GM23248 (cell line): ENCODE data around the gene TACSTD2. TPM values are rescaled to one million over a fixed set of nuclear protein-coding genes. Genes with fewer than 3 reads are reported as not detected.

ENCODE experiments used
- DNase-seq: peaks from one replicate; pipeline ENCODE4 v3.0.0-alpha.2; 2015
- H2AFZ ChIP-seq: fragments of 200-600 bp; sonication (generic); 2 replicates; pipeline ENCODE4 v1.6.1; 2016; ENCODE audit warnings: antibody characterized with exemption
- H3F3A ChIP-seq: fragments of 200-600 bp; sonication (generic); 2 replicates; pipeline ENCODE4 v1.6.1; 2016; ENCODE audit warnings: mild to moderate bottlenecking, antibody characterized with exemption, mixed run types; ENCODE audit not compliant: insufficient read depth
- H3K27ac ChIP-seq: fragments of 200-600 bp; sonication (generic); 2 replicates; pipeline ENCODE4 v1.5.1; 2016; ENCODE audit warnings: mild to moderate bottlenecking
- H3K27me3 ChIP-seq: fragments of 200-600 bp; sonication (generic); replicated peaks from 2 replicates; pipeline ENCODE4 v1.6.1; 2016; ENCODE audit warnings: mild to moderate bottlenecking; ENCODE audit not compliant: insufficient read depth
- H3K36me3 ChIP-seq: fragments of 200-600 bp; sonication (generic); 2 replicates; pipeline ENCODE4 v1.6.1; 2016; ENCODE audit warnings: low read depth, mild to moderate bottlenecking
- H3K4me1 ChIP-seq: fragments of 200-600 bp; sonication (generic); 2 replicates; pipeline ENCODE4 v1.6.1; 2016; ENCODE audit warnings: mild to moderate bottlenecking; ENCODE audit not compliant: insufficient read depth
- H3K4me2 ChIP-seq: fragments of 200-600 bp; sonication (generic); one replicate; pipeline ENCODE4 v1.6.1; 2016; ENCODE audit warnings: mild to moderate bottlenecking; ENCODE audit not compliant: unreplicated experiment
- H3K4me3 ChIP-seq: fragments of 200-600 bp; sonication (generic); 2 replicates; pipeline ENCODE4 v1.5.1; 2016; ENCODE audit warnings: mild to moderate bottlenecking
- H3K79me2 ChIP-seq: fragments of 200-600 bp; sonication (generic); 2 replicates; pipeline ENCODE4 v1.6.1; 2016; ENCODE audit warnings: mild to moderate bottlenecking; ENCODE audit not compliant: insufficient read depth
- H3K9ac ChIP-seq: fragments of 200-600 bp; sonication (generic); 2 replicates; pipeline ENCODE4 v1.6.1; 2016; ENCODE audit warnings: mild to moderate bottlenecking
- H3K9me2 ChIP-seq: fragments of 200-600 bp; sonication (generic); 2 replicates; pipeline ENCODE4 v1.6.1; 2016; ENCODE audit warnings: mixed run types, mild to moderate bottlenecking, moderate library complexity; ENCODE audit not compliant: insufficient read depth
- H3K9me3 ChIP-seq: fragments of 200-600 bp; sonication (generic); one replicate; pipeline ENCODE4 v1.6.1; 2017; ENCODE audit warnings: low read depth
- H4K20me1 ChIP-seq: fragments of 200-600 bp; sonication (generic); 2 replicates; pipeline ENCODE4 v1.6.0; 2016; ENCODE audit not compliant: insufficient read depth
- EZH2 ChIP-seq: fragments of 200-600 bp; sonication (generic); IDR thresholded peaks from 2 replicates; pipeline ENCODE4 v1.6.1; 2018; ENCODE audit warnings: antibody characterized with exemption, mild to moderate bottlenecking; ENCODE audit not compliant: insufficient read depth, poor library complexity, severe bottlenecking
- EZH2phosphoT487 ChIP-seq: fragments of 200-600 bp; sonication (generic); IDR thresholded peaks from 2 replicates; pipeline ENCODE4 v1.6.1; 2018; ENCODE audit warnings: antibody characterized with exemption, moderate library complexity, mild to moderate bottlenecking, low read depth; ENCODE audit not compliant: insufficient read depth
- WGBS, 2 experiments: methylation state at CpG; one replicate each; pipeline ENCODE4 v1.1.6; 2015 to 2017; ENCODE audit warnings: low lambda C conversion rate in 2 of 2, low coverage in 1 of 2; ENCODE audit errors: missing lambda C conversion rate in 2 of 2; 5-methylcytosine and 5-hydroxymethylcytosine counted together
- in situ Hi-C: fragments of 300-500 bp; cut with MboI; formaldehyde crosslinking; loops from 2 replicates; pipeline ENCODE4 v1.15.0; 2020
- polyA plus RNA-seq: library from polyadenylated mRNA; unstranded; fragments of >200 nt; fragmentation: Nextera tagmentation; extraction: Ambion mirVana; gene quantifications from 2 replicates; pipeline ENCODE4 v1.2.1, GENCODE V29; 2016
- total RNA-seq: library from RNA; depleted of rRNA; stranded (reverse); fragments of >200 nt; shearing (Covaris generic); gene quantifications from 2 replicates; pipeline ENCODE4 v1.2.3, GENCODE V29; 2014

The TACSTD2 gene
- total and polyA plus RNA-seq, 2 experiments from 2014 or later: 1.5 to 1.8 TPM

DNA sequence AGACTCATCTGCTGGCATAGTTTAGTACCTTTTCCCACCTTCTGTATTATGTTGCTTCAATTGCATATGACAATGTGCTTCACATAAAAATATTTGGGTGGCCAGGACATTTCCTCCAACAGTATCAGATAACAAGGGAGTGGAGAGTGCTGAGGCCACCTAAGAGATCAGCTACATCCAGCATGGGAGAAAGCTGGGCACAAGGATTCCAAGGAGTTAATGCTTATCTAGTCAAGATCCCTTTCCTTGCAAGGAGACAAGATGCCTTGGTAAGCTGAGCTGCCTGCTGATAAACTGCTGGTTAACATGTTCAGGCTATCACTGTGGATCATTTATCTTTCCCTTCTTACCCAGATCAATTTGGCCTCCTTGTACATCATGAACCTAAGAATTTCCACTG lies 5.4 kb downstream of the TACSTD2 start:
- H3K9ac ChIP-seq: no peak overlapping the region
- no peaks in the 10 kb centered on the region for H4K20me1 ChIP-seq
- no peaks in the 10 kb centered on the region for H3K4me1 ChIP-seq
- no peaks in the 10 kb centered on the region for H3K27me3 ChIP-seq
- no peak overlapping the region for H3K27ac ChIP-seq
- no peak for TF ChIP-seq EZH2phosphoT487
- no peak overlapping the region for H2AFZ ChIP-seq
- no peaks in the 10 kb centered on the region for H3K9me3 ChIP-seq
- no peaks in the 10 kb centered on the region for H3K79me2 ChIP-seq
- no peak overlapping the region for H3K4me3 ChIP-seq
- no peaks in the 10 kb centered on the region for H3K9me2 ChIP-seq
- no peaks in the 10 kb centered on the region for H3K36me3 ChIP-seq
- DNase-seq: no peak
- no peaks in the 10 kb centered on the region for H3F3A ChIP-seq
- no peak overlapping the region for H3K4me2 ChIP-seq
- in situ Hi-C loops: no loop called here

DNA sequence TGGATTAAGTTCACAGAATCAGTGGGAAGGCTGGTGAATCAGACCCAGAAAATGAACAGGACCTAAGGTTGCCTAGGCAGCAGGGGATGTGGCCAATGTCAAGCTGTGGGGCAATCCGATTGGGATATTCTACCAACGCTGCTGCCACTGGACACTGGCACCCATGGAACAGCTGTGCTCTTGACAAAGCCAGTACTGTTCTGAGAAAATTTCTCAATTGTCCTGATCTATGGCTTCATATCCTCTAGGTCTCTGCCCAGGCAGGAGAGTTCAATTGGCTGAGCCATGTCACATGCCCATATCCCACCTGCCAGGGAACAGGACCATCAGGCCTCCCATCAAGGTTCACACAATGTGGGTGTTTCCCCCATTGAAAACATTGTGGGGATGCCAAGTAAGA lies 6.2 kb downstream of the TACSTD2 start:
- no peak overlapping the region for H3K4me2 ChIP-seq
- H3K4me3 ChIP-seq: no peak overlapping the region
- H4K20me1 ChIP-seq: no peaks in the 10 kb centered on the region
- no peaks in the 10 kb centered on the region for H3F3A ChIP-seq
- in situ Hi-C loops: no loop called here
- H3K9me3 ChIP-seq: no peaks in the 10 kb centered on the region
- WGBS, 2 experiments: 9% methylated on average over 2 of the region's 2 CpGs
- H3K27me3 ChIP-seq: no peaks in the 10 kb centered on the region
- no peaks in the 10 kb centered on the region for H3K79me2 ChIP-seq
- no peak overlapping the region for H3K27ac ChIP-seq
- H3K9ac ChIP-seq: no peak overlapping the region
- H3K36me3 ChIP-seq: no peaks in the 10 kb centered on the region
- no peak for TF ChIP-seq EZH2phosphoT487
- TF ChIP-seq EZH2: no peak
- no peak overlapping the region for H2AFZ ChIP-seq
- no peaks in the 10 kb centered on the region for H3K9me2 ChIP-seq
- peak; percentile 31 for DNase-seq
- no peaks in the 10 kb centered on the region for H3K4me1 ChIP-seq

DNA sequence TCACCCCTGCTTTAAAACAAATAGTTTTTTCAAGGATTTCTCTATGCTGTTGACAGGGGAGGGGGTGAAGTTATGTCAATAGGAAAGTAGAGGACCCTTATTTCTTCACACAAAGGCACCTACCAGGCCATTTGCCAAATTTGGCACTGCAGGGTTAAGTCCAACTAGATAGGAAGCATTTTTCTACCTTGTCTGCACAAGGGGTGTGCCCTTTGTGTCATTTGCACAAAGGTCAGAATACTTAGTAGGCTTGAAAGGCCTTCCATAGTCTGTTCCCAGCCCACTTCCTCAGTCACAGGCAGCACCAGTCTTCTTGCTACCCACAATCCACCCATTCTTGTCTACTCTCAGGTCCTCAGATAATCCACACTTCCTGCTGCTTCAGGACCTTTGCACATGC lies 7.0 kb downstream of the TACSTD2 start:
- Histone ChIP-seq H3K9me3 (no peaks in the 10 kb centered on the region), H3K4me2 (no peak overlapping the region), H3K4me3 (no peak overlapping the region), H3K9me2 (no peaks in the 10 kb centered on the region), H3F3A (no peaks in the 10 kb centered on the region), H3K36me3 (no peaks in the 10 kb centered on the region), H3K27ac (no peak overlapping the region), H3K27me3 (no peaks in the 10 kb centered on the region), H3K9ac (no peak overlapping the region), H2AFZ (no peak overlapping the region), H4K20me1 (no peaks in the 10 kb centered on the region), H3K4me1 (no peaks in the 10 kb centered on the region), H3K79me2 (no peaks in the 10 kb centered on the region)
- TF ChIP-seq EZH2phosphoT487 (no peak), EZH2 (no peak)
- in situ Hi-C loops: no loop called here
- DNase-seq: no peak

DNA sequence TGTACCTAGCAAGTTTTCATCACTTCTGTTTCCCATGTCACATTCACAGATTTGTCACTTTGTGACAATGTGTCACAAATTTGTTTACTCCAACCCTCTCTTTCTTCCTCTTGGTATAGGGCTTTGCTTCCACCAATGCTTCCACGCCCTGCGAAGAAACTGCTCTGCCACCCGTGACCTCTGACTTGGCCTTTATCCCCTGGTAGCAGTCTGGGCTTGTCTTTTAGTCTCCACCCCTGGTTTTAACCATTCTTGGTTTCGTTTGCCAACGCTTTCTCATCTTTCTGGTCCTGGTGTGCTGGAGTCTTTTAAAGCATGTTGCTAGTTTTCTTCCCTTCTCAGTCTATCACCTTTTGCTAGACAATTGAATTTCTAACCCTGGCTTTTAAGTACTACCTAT lies 8.1 kb downstream of the TACSTD2 start:
- H4K20me1 ChIP-seq: no peaks in the 10 kb centered on the region
- in situ Hi-C loops: no loop called here
- WGBS, 2 experiments: 56 to 73% methylated on average over 5 of the region's 5 CpGs
- TF ChIP-seq EZH2 (no peak), EZH2phosphoT487 (no peak)
- H3K27ac ChIP-seq: no peak overlapping the region
- no peak overlapping the region for H3K9ac ChIP-seq
- no peak overlapping the region for H3K4me2 ChIP-seq
- no peaks in the 10 kb centered on the region for H3K27me3 ChIP-seq
- no peaks in the 10 kb centered on the region for H3F3A ChIP-seq
- no peaks in the 10 kb centered on the region for H3K79me2 ChIP-seq
- no peaks in the 10 kb centered on the region for H3K9me2 ChIP-seq
- H3K4me3 ChIP-seq: no peak overlapping the region
- no peak overlapping the region for H2AFZ ChIP-seq
- DNase-seq: no peak
- H3K36me3 ChIP-seq: no peaks in the 10 kb centered on the region
- no peaks in the 10 kb centered on the region for H3K9me3 ChIP-seq
- no peaks in the 10 kb centered on the region for H3K4me1 ChIP-seq

DNA sequence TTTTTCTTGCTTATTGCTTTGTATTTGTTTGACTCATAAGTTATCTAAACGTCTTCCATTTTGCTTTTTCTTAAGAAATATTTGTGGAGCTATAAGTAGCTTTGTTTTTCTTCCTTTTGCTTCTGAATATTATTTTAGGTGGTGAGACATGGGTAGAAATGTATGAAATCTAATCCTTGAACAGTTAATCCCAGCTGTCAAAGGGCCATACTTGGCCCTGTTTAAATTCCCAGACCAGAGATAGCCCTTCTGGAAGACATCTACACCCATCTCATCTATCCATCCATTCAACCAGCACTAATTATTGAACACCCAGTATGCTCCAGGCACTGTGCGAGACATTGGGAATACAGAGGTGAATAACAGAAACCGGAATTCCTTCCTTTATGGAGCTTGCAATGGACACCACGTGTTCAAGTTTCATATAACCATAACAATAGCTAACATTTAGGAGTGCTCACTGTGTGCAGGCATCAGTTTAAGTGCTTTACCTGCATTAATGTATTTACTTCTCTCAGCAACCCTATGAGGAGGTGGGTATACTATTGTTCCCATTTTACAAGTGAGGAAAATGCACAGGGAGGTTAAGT lies 8.7 kb downstream of the TACSTD2 start:
- Histone ChIP-seq H3K9me2 (no peaks in the 10 kb centered on the region), H3K4me3 (no peak overlapping the region), H3K79me2 (no peaks in the 10 kb centered on the region), H3F3A (no peaks in the 10 kb centered on the region), H3K4me2 (no peak overlapping the region), H3K36me3 (no peaks in the 10 kb centered on the region), H3K4me1 (no peaks in the 10 kb centered on the region), H4K20me1 (no peaks in the 10 kb centered on the region), H3K27me3 (no peaks in the 10 kb centered on the region), H3K27ac (no peak overlapping the region), H3K9me3 (no peaks in the 10 kb centered on the region), H2AFZ (no peak overlapping the region), H3K9ac (no peak overlapping the region)
- 35 to 37% methylated on average over 4 of the region's 4 CpGs for WGBS, 2 experiments
- in situ Hi-C loops: no loop called here
- DNase-seq: no peak
- TF ChIP-seq EZH2 (no peak), EZH2phosphoT487 (no peak)
